ENCODE results near the gene AXIN1. TPM values are rescaled to one million over a fixed set of nuclear protein-coding genes. Genes with fewer than 3 reads are reported as not detected.
"Not testable (repeated sequence)": the region's sequence is repeated elsewhere in the genome, so short reads cannot be mapped to it uniquely, and the experiment has no call there.

The AXIN1 gene
- total RNA-seq, 4 donors from 2014 or later, result 34.3 to 38.4 (median 37.2) TPM

DNA sequence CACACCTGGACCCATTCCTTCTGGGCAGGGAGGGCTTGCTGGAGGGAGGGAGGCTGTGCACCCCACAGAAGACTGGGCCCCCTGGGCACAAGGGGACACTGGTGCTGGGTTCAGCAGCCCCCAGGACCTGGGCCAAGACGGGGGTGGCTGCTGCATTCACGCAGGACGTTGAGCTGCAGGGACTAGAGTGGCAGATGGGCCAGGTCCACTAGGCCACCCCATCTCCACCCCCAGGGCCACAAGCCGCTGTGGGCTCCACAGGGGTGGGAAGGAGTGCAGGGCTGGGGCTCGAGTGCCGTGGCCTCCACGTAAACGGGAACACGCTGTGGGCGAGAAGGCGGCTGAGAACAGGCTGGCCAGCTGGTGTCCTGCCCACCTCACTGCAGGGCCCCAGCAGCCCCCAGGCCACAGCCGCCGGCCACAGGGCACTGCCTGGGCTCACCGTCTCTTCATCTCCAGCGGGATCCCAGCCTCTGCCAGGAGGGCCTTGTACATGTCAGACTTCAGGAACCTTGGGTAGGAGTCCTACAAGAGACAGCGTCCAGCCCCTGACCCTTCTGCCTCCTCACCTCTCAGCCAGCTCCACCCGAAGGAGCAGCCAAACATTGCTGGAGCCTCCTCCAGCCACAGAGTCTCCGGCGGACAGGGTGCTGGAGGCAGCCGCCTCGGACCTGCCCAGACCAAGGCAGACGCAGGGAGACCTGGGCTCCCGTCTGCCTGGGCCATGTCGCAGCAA lies 83.3 kb downstream of the AXIN1 start:
- no peak overlapping the region for H3K27ac ChIP-seq
- no peak for DNase-seq (ENCODE audit: low spot score in 2 of 2)
- TF ChIP-seq EP300 (IDR thresholded peaks at IDR 0.05), result no peak
- TF ChIP-seq POLR2AphosphoS5 (IDR thresholded peaks at IDR 0.05), result no peak
- TF ChIP-seq POLR2A (IDR thresholded peaks at IDR 0.05), result no peak
- TF ChIP-seq, protein P1, sequence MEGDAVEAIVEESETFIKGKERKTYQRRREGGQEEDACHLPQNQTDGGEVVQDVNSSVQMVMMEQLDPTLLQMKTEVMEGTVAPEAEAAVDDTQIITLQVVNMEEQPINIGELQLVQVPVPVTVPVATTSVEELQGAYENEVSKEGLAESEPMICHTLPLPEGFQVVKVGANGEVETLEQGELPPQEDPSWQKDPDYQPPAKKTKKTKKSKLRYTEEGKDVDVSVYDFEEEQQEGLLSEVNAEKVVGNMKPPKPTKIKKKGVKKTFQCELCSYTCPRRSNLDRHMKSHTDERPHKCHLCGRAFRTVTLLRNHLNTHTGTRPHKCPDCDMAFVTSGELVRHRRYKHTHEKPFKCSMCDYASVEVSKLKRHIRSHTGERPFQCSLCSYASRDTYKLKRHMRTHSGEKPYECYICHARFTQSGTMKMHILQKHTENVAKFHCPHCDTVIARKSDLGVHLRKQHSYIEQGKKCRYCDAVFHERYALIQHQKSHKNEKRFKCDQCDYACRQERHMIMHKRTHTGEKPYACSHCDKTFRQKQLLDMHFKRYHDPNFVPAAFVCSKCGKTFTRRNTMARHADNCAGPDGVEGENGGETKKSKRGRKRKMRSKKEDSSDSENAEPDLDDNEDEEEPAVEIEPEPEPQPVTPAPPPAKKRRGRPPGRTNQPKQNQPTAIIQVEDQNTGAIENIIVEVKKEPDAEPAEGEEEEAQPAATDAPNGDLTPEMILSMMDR (IDR thresholded peaks at IDR 0.05), result no peak
- no peak overlapping the region for H3K4me3 ChIP-seq
- H3K27me3 ChIP-seq, result peaks cover 5% of the 10 kb centered on the region
- peaks cover 13% of the 10 kb centered on the region for H3K36me3 ChIP-seq
- WGBS, result 86% methylated on average over 10 of the region's 24 CpGs
- no peaks in the 10 kb centered on the region for H3K9me3 ChIP-seq
- peaks cover 16% of the 10 kb centered on the region for H3K4me1 ChIP-seq

- H3K9me3 ChIP-seq, result no peaks in the 10 kb centered on the region
- no peak overlapping the region for H3K27ac ChIP-seq
- WGBS, result 42% methylated on average over 24 of the region's 40 CpGs
- peaks cover 16% of the 10 kb centered on the region for H3K4me1 ChIP-seq
- TF ChIP-seq POLR2AphosphoS5 (IDR thresholded peaks at IDR 0.05), result no peak
- TF ChIP-seq EP300 (IDR thresholded peaks at IDR 0.05), result no peak
- no peak for DNase-seq (ENCODE audit: low spot score in 2 of 2)
- no peak overlapping the region for H3K4me3 ChIP-seq
- peaks cover 22% of the 10 kb centered on the region for H3K36me3 ChIP-seq
- H3K27me3 ChIP-seq, result no peaks in the 10 kb centered on the region
Observed at GRCh38 chr16:268141-269053, 84.1 kb downstream of the AXIN1 start.

DNA sequence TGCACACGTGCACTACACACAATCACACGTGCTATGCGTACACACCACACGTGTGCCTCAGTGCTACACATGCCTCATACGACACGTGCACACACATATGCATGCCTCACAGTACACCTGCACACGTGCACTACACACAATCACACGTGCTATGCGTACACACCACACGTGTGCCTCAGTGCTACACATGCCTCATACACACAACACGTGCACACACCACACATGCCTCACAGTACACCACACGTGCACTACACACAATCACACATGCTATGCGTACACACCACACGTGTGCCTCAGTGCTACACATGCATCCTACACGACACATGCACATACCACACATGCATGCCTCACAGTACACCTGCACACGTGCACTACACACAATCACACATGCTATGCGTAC lies 85.0 kb downstream of the AXIN1 start:
- DNase-seq (ENCODE audit: low spot score in 2 of 2); H3K27ac ChIP-seq; H3K27me3 ChIP-seq; H3K9me3 ChIP-seq; H3K4me3 ChIP-seq: not testable (repeated sequence)
- Histone ChIP-seq H3K4me1 (peaks cover 16% of the 10 kb centered on the region), H3K36me3 (peaks cover 30% of the 10 kb centered on the region)
- WGBS, result 80% methylated on average over 17 of the region's 17 CpGs

DNA sequence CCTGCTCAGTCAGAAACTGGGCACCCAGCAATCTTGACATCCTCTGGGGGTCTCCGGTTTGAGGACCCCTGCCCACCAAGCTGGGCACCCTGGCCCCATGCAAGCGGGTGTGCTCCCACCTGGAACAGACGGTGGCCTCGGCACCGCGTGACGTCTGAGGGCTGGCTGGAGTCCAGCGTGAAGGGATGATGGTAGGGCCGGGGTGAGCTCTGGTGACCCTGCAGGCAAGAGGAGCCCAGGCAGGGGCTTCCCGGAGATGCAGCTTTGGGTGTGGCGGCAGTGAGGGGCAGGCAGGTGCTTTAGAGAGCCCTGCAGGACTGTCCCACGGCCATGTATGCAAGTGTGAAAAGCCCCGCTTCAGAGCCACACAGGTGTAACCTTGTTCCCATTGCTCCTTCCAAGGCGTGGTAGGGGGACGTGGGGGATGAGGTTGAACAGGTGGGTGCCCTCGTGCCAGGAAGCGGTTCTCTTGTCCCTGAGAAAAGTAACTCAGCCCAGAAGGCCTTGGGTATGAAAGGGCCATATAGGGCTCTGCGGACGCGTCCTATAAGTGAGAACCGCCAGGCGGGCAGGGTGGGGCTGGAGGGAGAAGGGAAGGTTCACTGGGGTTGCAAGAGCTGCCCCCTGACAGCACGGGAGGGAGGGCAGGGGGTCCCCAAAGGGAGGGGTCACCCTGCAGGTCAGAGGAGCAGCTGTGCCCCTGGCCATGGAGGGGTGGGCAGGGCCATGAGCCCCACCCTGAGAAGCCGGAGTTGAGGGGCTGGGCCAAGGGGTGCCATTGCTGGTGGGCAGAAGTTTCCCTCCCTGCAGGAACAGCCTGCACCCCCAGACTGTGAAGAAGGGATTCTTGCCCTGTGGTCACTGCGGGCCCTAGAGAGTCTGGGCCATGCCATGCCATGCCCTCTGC lies 86.0 kb downstream of the AXIN1 start:
- no peak for DNase-seq (ENCODE audit: low spot score in 2 of 2)
- 64% methylated on average over 15 of the region's 25 CpGs for WGBS

GRCh38 chr16:265711-266110 lies 86.8 kb downstream of the AXIN1 start:
- H3K27ac ChIP-seq, result no peak overlapping the region
- H3K4me1 ChIP-seq, result peaks cover 16% of the 10 kb centered on the region
- no peak overlapping the region for H3K4me3 ChIP-seq
- H3K9me3 ChIP-seq, result no peaks in the 10 kb centered on the region
- DNase-seq (ENCODE audit: low spot score in 2 of 2), result no peak
- H3K27me3 ChIP-seq, result no peaks in the 10 kb centered on the region
- WGBS, result 10% methylated on average over 2 of the region's 12 CpGs
- TF ChIP-seq POLR2AphosphoS5 (IDR thresholded peaks at IDR 0.05) (no peak), POLR2A (IDR thresholded peaks at IDR 0.05) (no peak), EP300 (IDR thresholded peaks at IDR 0.05) (no peak)
- TF ChIP-seq, protein P1 (IDR thresholded peaks at IDR 0.05), result no peak
- peaks cover 49% of the 10 kb centered on the region for H3K36me3 ChIP-seq

More for the DNA sequence above, 86.0 kb downstream of the AXIN1 start:
- Histone ChIP-seq H3K36me3 (peaks cover 41% of the 10 kb centered on the region), H3K9me3 (no peaks in the 10 kb centered on the region), H3K27me3 (no peaks in the 10 kb centered on the region), H3K4me1 (peaks cover 16% of the 10 kb centered on the region), H3K27ac (no peak overlapping the region), H3K4me3 (no peak overlapping the region)
- no peak for TF ChIP-seq POLR2A (IDR thresholded peaks at IDR 0.05)
- TF ChIP-seq EP300 (IDR thresholded peaks at IDR 0.05), result no peak
- TF ChIP-seq POLR2AphosphoS5 (IDR thresholded peaks at IDR 0.05), result no peak
- TF ChIP-seq, protein P1 (IDR thresholded peaks at IDR 0.05), result no peak
